ENCODE measurements around the gene OR10J5.
"Not testable (repeated sequence)": the region's sequence is repeated elsewhere in the genome, so short reads cannot be mapped to it uniquely, and the experiment has no call there.

Gene OR10J5

DNA sequence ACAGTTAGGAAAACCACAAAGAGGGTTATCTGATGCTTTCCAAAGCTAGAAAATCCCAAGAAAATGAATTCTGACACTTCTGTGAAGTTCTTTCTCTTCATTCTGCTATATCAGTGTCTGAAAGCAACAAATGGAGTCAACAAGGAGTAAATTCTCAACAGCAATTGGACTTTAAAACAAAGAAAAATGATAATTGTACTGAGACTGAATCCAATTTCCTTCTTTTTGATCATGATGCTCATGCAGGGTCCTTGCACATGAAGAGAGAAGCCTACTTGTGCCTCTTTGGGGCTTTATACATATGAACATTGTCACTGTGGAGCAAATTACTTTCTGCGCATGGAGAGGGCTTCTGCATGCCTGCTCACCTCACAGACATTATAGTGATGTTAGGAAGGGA is at the start of gene OR10J5:
Gene OR10J5, minus strand, starts transcription at position 101 of the 400 bp plus-strand sequence. Its CDS starts 0 bp downstream, at position 101.
- no peak for DNase-seq

GRCh38 chr1:159584536-159584935 is 48.7 kb upstream of the OR10J5 start:
- DNase-seq: no peak

DNA sequence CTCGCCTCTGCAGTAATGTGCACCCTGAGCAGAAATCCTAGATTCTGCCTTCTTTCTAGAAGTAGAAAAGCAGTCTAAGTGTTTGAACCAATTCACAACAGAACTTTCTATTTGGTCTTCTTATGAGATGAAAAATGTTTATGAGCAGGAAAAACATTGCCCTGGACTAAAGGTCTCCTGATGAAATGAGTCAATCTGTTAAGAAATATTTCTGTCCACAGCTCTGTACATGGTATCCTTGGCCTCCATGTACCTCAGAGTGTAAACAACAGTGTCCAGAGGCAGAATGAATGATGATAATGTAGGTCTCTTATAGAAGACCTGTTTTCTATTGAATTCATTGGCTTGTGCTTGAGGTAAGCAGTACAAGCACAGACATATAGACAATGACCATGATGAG is 45.6 kb upstream of the OR10J5 start:
- DNase-seq: no peak

DNA sequence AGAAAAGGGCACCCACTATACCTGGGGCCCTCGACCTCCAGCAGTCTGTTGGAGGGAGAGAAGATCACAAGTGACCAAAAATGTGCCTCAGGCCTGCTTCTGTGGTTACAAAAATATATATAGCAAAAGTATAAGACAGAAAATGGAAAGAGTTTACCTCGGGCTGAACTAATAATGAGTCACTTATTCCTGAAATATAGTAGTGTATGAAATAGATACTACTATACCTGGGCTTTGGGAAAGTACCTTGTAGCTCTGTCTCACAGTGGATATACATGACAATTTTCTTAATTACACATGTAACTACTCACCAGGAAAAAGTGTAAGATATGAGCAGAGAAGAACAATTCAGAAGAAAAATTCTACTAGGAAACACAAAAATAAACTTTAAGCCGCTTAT is 44.5 kb upstream of the OR10J5 start:
- DNase-seq: no peak

GRCh38 chr1:159577446-159577845 is 41.6 kb upstream of the OR10J5 start:
- no peak for DNase-seq

DNA sequence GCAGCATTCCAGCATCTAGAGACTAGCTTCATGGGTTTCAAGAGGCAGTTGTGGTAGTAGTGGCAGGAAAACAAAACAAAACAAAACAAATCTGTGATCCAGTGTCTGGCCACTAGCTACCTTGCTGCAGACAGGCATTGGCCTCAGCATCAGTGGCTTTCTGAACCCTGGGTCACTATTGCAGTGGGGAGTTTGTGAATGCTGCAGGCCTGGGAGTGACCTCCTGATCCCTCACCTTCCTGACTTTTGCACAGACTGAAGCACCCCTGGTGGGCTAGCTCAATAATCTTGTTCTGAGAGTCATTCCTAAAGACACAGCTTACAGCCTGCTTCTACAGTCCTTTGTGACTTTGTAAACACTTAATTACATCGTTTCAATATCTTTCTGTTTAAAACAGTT is 26.9 kb upstream of the OR10J5 start:
- no peak for DNase-seq

DNA sequence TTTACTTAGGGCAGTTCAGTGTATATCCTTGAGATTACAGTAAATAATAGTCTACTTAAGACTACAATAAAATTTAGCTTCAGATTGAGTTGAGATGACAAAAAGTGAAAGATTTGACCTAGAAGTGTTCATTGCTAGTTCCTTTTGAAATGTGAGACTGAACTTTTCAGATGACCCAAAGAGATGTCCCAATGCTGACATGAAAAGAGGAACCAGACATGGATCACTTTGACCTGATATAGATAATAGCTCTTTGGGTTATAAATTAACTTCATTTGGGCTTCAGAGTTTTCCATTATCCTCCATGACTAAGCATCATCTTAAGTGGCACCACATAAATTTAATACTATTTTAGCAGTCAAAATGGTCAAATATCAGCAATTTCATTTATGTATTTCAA is 25.7 kb upstream of the OR10J5 start:
- DNase-seq: no peak

GRCh38 chr1:159560599-159560998 is 24.8 kb upstream of the OR10J5 start:
- DNase-seq: no peak

DNA sequence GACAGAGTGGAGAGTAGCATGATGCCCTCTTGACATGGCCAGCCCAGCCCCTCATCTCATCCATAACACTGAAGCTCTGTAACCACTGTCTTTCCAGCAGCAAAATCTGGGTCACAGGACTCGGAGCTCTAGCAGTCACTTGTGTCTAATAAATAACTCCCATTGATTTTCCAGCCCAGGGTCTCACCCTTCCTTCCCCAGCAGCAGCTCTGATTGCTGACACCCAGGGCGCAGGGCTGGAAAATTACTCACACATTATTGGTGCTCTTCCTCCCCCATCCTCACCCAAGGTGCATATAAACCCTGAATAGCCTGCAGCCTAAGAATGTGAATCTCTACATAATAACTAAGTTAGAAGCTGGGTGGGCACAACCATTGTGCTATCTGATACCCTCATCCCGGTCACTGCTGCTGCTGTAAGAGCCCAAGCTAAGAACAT is 21.1 kb upstream of the OR10J5 start:
- DNase-seq: no peak

GRCh38 chr1:159554696-159555095 is 18.9 kb upstream of the OR10J5 start:
- no peak for DNase-seq

GRCh38 chr1:159554261-159554660 is 18.5 kb upstream of the OR10J5 start:
- DNase-seq: no peak

DNA sequence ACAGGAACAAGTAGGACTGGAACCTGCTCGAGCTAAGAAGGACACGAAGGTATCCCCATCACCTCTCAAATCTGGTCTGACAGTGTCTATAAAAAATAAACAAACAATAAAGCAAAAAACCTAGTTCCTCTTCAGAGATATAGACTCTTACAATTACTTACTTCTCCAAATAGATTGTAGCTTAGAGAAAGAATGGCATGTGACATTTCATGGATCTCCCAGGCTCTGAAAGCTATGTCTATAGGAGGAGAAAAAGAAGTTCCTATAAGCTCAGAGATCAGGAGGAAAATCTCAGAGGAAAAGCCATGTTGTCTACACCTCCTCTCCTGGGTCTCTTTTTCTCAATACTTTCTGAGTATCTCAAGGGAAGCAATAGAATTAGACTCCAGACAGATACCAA is 12.3 kb upstream of the OR10J5 start:
- no peak for DNase-seq

DNA sequence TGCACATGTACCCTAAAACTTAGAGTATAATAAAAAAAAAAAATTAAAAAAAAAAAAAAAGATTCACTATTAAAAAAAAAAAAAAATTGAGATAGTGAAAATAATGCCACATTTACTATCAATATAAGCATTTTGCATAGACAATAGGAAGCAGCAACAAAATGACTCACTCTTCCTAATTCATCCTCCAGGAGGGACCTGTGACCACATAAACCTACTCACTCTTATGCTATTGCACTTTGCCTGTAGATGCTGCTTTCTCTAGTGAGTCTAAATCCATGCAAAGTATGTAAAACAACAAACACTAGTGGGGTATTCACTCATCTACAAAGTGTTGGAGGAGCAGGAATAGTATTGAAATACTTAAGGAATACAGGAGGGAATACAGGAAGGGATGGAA is 2.9 kb downstream of the OR10J5 start:
- DNase-seq: no peak

- not testable (repeated sequence) for DNase-seq
Observed at GRCh38 chr1:159524792-159525191, 11.0 kb downstream of the OR10J5 start.

DNA sequence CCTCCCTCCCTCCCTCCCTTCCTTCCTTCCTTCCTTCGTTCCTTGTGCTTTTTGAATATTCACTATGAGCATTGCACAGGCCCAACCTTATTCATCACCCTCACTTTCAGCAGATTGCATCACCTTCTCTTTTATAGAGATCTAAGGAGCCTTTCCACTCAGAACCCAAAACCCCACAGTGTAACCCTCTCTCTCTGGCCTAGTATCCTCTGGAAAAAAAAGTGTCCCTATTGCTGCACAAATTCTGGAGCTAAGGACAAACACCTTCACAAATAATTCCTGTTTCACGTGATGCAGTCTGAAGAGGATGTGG is 25.6 kb downstream of the OR10J5 start:
- no peak for DNase-seq

DNA sequence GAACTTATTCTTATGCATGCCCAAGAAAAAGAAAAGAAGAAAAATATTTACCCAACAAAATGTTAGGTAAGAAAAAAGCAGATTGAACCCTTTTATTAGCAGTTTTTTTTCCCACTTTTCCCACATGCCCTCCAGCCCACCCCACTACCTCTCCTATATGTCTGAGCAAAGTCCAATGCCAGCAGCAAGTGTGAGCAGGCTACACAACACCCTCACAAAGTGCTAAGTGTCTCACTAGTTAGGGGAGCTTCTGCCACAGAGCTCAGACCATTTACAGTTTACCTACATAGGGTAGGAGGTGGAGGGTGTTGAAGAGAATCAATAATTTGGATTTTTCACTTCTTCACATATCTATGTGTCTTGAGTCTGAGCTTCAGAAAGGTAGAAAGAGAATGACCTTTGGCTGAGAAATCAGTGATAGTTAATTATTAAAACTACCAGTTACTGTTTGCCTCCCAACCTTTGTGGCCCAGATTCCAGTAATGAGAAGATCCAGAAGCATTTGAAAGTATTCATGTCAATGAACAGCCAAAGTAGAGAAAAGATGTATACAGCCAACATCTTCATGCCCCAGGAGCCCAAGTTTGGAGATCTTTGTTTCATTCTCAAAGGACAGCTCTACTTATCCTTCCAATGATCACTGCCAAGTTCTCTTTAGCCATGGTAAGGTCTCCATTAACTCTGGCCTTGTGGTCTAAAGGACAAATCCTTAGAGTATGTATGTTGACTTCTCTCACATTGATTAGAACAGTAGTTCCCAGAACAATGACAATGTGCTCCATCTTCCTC is 26.2 kb downstream of the OR10J5 start:
- DNase-seq: no peak

- DNase-seq: no peak
Observed at GRCh38 chr1:159508951-159509350, 26.9 kb downstream of the OR10J5 start.

DNA sequence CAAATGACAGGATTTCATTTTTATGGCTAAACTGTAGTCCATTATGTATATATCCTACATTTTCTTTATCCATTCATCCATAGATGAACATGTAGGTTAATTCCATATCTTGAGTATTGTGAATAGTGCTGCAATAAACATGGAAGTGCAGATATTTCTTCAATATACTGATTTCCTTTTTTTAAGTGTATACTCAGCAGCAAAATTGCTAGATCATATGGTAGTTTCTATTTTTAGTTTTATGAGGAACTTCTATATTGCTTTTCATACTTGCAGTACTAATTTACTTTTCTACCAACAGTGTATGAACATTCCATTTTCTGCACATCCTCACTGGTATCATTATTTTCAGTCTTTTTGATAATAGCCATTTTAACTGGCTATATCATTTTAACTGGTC is 30.1 kb downstream of the OR10J5 start:
- no peak for DNase-seq

- DNase-seq: no peak
Observed at GRCh38 chr1:159501082-159501481, 34.7 kb downstream of the OR10J5 start.

GRCh38 chr1:159494513-159495210 is 41.1 kb downstream of the OR10J5 start:
- DNase-seq: not testable (repeated sequence)

DNA sequence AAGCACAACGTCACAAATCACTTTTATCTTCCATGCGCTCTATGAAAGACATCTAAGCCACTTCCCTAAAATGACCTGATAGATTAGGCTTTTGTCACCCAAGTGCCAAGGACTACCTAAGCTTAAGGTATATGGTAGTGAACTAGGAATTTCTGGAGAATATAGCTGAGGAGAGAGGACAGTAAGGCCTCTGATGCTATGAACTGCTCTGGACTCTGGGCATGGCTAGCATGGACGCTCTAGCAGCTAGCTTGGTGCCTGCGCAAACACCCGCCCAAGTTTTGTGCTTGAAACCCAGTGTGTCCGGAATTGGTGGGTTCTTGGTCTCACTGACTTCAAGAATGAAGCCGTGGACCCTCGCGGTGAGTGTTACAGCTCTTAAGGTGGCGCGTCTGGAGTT is 42.5 kb downstream of the OR10J5 start:
- DNase-seq: no peak

DNA sequence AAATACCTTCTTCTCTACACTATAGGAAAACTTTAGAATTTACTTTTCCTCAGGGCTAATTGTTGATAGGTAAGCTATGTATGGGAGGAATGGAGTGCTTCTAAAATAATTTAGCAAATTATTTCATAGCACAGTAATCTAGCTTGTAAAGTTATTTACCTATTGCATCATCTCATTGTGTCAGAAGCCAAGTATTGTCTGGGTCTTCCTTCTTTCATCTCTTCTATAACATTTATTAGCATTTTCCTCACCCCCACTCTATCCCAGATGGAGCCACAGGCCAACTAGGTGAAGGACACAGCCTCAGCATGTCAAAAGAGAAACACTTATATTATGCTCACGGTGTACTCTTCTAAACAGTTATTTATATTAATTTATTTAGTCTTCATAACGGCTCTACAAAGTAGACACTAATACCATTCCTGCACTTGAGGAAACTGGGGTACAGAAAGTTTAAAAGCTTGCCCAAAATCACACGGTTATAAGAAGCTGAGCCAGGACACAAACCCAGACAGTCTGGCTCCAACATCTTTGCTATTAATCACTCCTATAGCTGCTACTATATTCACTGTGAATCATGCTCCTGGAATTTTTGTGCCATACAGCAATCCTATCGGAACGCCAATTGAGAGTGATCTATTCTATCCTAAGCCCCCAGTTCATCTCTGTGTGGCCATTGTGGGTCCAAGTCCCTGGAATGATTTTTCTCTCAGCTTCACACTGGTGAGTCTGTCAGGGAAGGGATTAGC is 43.1 kb downstream of the OR10J5 start:
- DNase-seq: peak; percentile 24

All from 8988T (cell line).